ENCODE data around the gene HRAS. TPM values are rescaled to one million over a fixed set of nuclear protein-coding genes. Genes with fewer than 3 reads are reported as not detected.

The HRAS gene
- total and polyA plus RNA-seq, 2 of the 8 experiments (the other 6 are each of a cell fraction or from before 2014, with no cell fraction given) = 44.3 to 54.7 TPM

- TF ChIP-seq SAP30 (IDR thresholded peaks at IDR 0.05; ENCODE audit: insufficient read depth, insufficient replicate concordance, low read length) (no peak), ATF2 (IDR thresholded peaks at IDR 0.05; ENCODE audit: low read length) (no peak), SIN3A (conservative IDR thresholded peaks at IDR 0.05 in 1 of 2, IDR thresholded peaks at IDR 0.05 in 1 of 2; ENCODE audit: low read depth in 1 of 2, low read length in 2 of 2) (no peak)
Observed at GRCh38 chr11:526192-526591, 9.2 kb downstream of the HRAS start (continued).

Measured in H1 (cell line).